ENCODE results near the gene SLC51B.
"Not testable (repeated sequence)": the region's sequence is repeated elsewhere in the genome, so short reads cannot be mapped to it uniquely, and the experiment has no call there.

Gene SLC51B

DNA sequence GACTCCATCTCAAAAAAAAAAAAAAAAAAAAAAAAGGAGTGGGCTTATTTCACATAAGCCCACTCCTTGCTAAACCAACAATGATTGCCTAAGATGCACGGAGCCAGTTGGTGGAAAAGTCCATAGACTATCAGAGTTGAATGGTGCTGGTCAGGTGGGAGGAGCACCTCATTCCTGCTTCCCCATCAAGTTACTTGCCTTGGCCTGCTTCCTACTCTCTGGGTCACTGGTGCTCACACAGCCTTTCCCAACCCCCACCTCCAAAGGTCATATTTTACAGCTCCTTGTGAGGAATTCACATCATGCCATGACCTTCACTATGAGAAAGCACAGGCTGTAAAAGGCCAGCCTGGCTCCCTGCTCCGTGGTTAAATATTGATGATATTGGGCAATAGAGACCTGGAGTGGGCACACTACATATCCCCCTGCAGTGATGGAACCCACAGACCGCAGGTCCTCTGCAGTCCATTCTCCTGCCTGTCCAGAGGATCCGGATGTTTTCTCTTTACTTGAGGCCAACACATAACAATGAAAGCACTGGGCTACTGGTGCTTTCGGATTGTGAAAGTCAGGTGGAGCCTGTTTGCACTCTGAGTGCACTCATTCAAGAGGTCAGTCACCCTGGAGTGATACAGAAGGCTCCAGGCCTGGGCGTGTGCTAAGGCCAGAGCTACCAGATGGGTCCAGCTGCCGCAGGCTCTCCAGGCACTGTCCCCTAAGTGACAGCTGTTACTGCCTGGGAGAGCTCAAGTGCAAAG is at the start of gene SLC51B:
Gene SLC51B, plus strand, starts transcription at position 664 of the 758 bp plus-strand sequence. CDS start 4,618 bp downstream, outside the sequence.
- DNase-seq, result no peak

DNA sequence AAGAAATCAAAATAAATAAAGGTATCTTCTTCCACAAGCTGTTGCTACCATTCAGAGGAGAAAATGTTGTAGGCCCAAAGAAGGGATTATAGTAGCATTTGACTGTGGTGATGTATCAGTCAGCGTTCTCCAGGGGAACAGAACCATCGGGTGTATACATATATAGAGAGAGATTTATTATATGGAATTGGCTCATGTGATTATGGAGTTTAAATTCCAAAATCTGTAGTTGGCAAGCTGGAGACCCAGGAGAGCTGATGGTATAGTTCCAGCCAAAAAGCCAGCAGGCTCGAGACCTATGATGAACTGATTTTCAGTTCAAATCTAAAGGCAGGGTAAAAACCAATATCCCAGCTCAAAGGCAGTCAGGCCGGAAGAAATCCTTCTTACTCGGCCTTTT is 48.1 kb upstream of the SLC51B start:
- DNase-seq, result no peak

DNA sequence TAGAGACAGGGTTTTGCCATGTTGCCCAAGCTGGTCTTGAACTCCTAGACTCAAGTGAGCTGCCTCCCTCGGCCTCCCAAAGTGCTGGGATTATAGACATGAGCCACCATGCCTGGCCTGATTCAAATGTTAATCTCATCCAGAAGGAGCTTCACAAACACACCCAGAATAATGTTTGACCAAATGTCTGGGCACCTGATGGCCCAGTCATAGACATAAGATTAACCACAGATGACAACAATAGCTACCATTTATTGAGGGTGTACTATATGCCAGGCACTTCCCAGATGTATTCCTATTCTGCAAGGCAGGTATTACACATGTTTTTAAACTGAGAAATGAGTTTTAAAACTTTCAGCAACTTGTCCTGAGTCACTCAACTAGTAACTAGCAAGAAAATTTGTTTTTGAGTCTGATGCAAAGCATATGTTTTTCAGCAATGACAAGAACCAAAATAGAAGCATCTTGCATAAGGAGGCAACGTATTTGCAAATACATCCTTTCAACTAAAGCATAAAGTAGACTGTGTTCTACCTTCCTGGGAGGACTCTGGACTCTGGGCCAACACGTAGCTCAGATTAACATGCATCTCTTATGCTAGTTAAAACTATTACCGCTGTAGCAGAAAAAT is 47.3 kb upstream of the SLC51B start:
- no peak for DNase-seq

GRCh38 chr15:65004993-65005392 is 40.2 kb upstream of the SLC51B start:
- no peak for DNase-seq

DNA sequence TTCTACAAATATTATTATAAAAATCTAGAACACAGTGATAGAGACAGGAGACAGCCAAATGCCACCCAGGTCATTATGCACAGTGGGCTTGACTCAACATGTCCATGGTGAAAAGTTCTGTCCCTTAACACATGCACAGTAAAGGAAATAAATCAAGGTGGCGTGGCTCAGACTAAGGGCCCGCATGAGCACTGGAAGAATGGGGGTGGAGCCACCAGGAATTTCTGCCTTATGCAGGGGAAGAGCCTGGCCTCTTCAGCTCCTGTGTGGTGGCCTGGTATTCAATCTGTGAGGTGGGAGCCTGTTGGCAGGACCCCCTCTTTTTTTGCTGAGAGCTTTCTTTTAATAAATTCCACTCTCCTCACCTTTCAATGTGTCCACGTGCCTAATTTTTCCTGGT is 38.3 kb upstream of the SLC51B start:
- DNase-seq, result no peak

DNA sequence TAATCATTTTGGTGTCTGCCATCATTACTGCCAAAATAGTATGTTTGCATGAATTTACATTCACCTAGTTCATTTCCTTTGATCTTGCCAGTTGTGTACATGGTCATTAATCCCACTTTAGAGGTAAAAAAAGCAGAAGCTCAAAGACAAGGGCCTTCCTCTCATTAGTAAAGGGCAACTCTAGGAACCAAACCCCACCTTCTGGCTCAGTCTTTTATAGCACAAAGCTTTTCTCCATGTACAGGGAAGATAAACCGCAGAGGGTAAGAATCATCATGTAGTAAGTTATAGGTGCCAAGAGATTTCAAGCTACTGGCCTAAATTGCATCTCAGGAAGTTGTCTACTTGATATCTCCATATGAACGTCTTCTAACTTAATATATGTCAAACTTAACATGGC is 36.2 kb upstream of the SLC51B start:
- no peak for DNase-seq

DNA sequence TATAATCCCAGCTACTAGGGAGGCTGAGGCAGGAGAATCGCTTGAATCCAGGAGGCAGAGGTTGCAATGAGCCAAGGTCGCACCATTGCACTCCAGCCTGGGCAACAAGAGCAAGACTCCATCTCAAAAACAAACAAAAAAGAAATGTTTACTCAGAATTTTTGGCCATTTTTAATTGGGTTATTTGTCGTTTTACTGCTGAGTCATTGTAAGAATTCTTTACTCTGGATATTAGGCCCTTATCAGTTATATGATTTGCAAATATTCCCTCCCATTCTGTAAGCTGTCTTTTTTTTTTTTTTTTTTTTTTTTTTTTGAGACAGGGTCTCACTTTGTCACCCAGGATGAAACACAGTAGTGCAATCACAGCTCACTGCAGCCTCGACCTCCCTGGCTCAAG is 34.0 kb upstream of the SLC51B start:
- DNase-seq, result not testable (repeated sequence)

GRCh38 chr15:65020419-65020818 is 24.8 kb upstream of the SLC51B start:
- no peak for DNase-seq

- no peak for DNase-seq
Measured at GRCh38 chr15:65021488-65021887, 23.7 kb upstream of the SLC51B start.

DNA sequence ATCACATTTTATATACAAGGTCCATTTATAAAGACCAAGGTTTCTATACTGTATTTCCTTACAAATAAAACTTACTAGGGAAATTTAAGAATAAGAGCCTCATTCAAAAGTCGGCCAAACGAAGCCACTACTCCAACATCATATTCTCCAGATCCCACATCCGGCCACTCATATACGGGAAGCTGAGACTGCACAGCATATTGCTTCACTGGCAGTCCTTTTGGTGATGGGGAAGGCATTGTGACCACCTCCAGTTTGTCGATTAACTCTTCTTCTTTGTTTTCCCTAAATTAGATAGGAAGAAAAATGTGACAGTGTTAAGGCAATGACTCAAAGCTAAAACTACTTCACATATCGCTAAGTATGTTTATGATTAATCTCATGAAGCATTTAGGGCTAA is 18.4 kb upstream of the SLC51B start:
- DNase-seq, result no peak

- DNase-seq, result no peak
Measured at GRCh38 chr15:65027593-65027992, 17.6 kb upstream of the SLC51B start.

DNA sequence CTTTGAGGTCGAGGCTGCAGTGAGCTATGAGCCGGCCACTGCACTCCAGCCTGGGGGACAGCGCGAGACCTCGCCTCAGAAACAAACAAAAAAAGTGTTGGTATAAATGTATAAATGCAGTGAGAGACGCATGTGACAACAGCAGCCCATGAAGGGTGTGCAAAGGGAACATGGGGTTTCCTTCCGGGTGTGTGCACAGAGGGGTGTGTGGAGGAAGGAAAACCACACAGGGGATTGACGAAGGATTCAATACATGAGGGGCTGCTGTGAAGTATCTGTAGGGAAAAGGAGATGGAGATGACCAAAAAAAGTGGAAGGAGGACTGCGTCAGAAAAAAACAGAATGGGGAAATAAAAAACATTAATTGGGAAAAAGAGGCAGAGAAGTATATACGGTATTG is 16.8 kb upstream of the SLC51B start:
- no peak for DNase-seq

- peak; percentile 97 to 99 for DNase-seq
Measured at GRCh38 chr15:65028921-65029735, 16.1 kb upstream of the SLC51B start, which contains the start of gene MTFMT. MTFMT (minus strand) TSS chr15:65029639; CDS start chr15:65029613, 26 bp downstream.

- no peak for DNase-seq
Measured at GRCh38 chr15:65029736-65030208, 15.4 kb upstream of the SLC51B start.

GRCh38 chr15:65032801-65033537 is 12.2 kb upstream of the SLC51B start:
- DNase-seq, result peak; percentile 39 to 50

DNA sequence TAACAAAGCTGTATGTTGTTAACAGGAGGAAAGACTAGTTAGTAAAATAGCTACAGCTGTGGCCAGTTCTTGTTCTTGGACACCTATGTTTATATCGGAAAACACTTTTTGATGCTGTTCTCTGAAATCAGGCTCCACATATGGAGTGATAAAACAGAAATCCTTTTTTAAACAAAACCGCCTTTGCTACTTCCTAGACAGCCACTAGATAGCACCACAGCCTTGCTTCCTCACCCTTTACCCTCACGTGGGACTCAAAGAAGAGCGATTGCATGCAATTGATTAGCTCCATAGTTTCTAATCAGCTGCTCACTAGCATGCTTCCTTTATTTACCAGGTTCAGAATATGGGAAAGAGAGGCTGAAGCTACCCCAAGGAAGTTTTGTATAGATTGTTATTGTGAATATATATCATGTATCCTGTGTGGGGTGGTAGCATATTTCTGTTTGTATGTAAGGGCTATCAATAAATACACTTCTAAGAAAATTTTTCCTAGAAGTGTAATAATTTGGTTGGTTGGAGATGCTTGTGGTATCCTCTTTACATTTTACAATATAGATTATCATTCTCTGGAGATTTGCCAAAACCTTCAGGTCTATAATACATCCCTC is 11.4 kb upstream of the SLC51B start:
- DNase-seq, result peak in 1 of 2 donors; percentile 29

GRCh38 chr15:65034719-65035118 is 10.5 kb upstream of the SLC51B start:
- no peak for DNase-seq

- DNase-seq, result no peak
Measured at GRCh38 chr15:65037309-65037708, 7.9 kb upstream of the SLC51B start.

DNA sequence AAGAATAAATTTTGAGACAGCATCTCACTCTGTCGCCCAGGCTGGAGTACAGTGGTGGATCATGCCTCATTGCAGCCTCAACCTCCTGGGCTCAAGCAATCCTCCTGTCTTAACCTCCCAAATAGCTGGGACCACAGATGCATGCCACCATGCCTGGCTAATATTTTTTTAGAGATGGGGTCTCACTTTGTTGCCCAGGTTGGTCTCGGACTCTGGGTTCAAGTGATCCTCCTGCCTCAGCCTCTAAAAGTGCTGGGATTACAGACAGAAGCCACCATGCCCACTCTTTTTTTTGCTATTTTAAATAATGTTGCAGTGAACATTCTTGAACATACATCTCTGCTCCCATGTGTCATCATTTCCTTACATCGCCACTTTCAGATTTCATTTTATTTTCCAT is 6.8 kb upstream of the SLC51B start:
- DNase-seq, result no peak

- DNase-seq, result no peak
Measured at GRCh38 chr15:65038836-65039235, 6.4 kb upstream of the SLC51B start.

GRCh38 chr15:65040461-65040860 is 4.7 kb upstream of the SLC51B start:
- no peak for DNase-seq

GRCh38 chr15:65041787-65042186 is 3.4 kb upstream of the SLC51B start:
- no peak for DNase-seq
